Measurements from ENCODE around the gene RALGPS2.

The RALGPS2 gene

GRCh38 chr1:178724728-178725465, at the start of gene RALGPS2:
RALGPS2 (plus strand) TSS chr1:178725244; CDS start chr1:178776765, 51,521 bp downstream.
- H3K4me1 Mint-ChIP-seq = peaks cover 32% of the 10 kb centered on the region
- no peaks in the 10 kb centered on the region for H3K9me3 Mint-ChIP-seq
- no peak for TF ChIP-seq CTCF (IDR thresholded peaks at IDR 0.05; ENCODE audit: unreplicated experiment in 3 of 3)
- peak within 1 kb of the TSS; percentile 83 to 93 (median 90) for H3K4me3 Mint-ChIP-seq
- no peaks in the 10 kb centered on the region for H3K27me3 Mint-ChIP-seq (ENCODE audit: low read depth)
- peak within 1 kb of the TSS; percentile 84 to 94 (median 90) for H3K27ac Mint-ChIP-seq
- H3K36me3 Mint-ChIP-seq (ENCODE audit: low read depth) = peaks cover 7% of the 10 kb centered on the region

- no peaks in the 10 kb centered on the region for H3K36me3 Mint-ChIP-seq (ENCODE audit: low read depth)
- no peaks in the 10 kb centered on the region for H3K4me1 Mint-ChIP-seq
- no peaks in the 10 kb centered on the region for H3K27me3 Mint-ChIP-seq (ENCODE audit: low read depth)
- H3K27ac Mint-ChIP-seq = no peak overlapping the region
- TF ChIP-seq CTCF (IDR thresholded peaks at IDR 0.05; ENCODE audit: unreplicated experiment in 3 of 3) = no peak
- no peak overlapping the region for H3K4me3 Mint-ChIP-seq
- H3K9me3 Mint-ChIP-seq = peaks cover 2% of the 10 kb centered on the region
Observed at GRCh38 chr1:178679237-178679636, 45.8 kb upstream of the RALGPS2 start.

GRCh38 chr1:178682429-178682828, 42.6 kb upstream of the RALGPS2 start:
- H3K27me3 Mint-ChIP-seq (ENCODE audit: low read depth) = no peaks in the 10 kb centered on the region
- H3K4me1 Mint-ChIP-seq = no peaks in the 10 kb centered on the region
- no peaks in the 10 kb centered on the region for H3K36me3 Mint-ChIP-seq (ENCODE audit: low read depth)
- no peak overlapping the region for H3K27ac Mint-ChIP-seq
- no peak overlapping the region for H3K4me3 Mint-ChIP-seq
- TF ChIP-seq CTCF (IDR thresholded peaks at IDR 0.05; ENCODE audit: unreplicated experiment in 3 of 3) = no peak
- H3K9me3 Mint-ChIP-seq = no peaks in the 10 kb centered on the region

GRCh38 chr1:178682886-178683285, 42.2 kb upstream of the RALGPS2 start:
- H3K27ac Mint-ChIP-seq = no peak overlapping the region

GRCh38 chr1:178683291-178683690, 41.8 kb upstream of the RALGPS2 start:
- Mint-ChIP-seq H3K4me1 (no peaks in the 10 kb centered on the region), H3K27ac (no peak overlapping the region), H3K36me3 (ENCODE audit: low read depth) (no peaks in the 10 kb centered on the region), H3K27me3 (ENCODE audit: low read depth) (no peaks in the 10 kb centered on the region), H3K9me3 (no peaks in the 10 kb centered on the region), H3K4me3 (no peak overlapping the region)
- TF ChIP-seq CTCF (IDR thresholded peaks at IDR 0.05; ENCODE audit: unreplicated experiment in 3 of 3) = no peak

More at GRCh38 chr1:178682886-178683285, 42.2 kb upstream of the RALGPS2 start:
- Mint-ChIP-seq H3K4me1 (no peaks in the 10 kb centered on the region), H3K27me3 (ENCODE audit: low read depth) (no peaks in the 10 kb centered on the region), H3K4me3 (no peak overlapping the region), H3K36me3 (ENCODE audit: low read depth) (no peaks in the 10 kb centered on the region), H3K9me3 (no peaks in the 10 kb centered on the region)
- TF ChIP-seq CTCF (IDR thresholded peaks at IDR 0.05; ENCODE audit: unreplicated experiment in 3 of 3) = no peak

- Mint-ChIP-seq H3K4me1 (no peaks in the 10 kb centered on the region), H3K4me3 (no peak overlapping the region), H3K36me3 (ENCODE audit: low read depth) (no peaks in the 10 kb centered on the region), H3K9me3 (no peaks in the 10 kb centered on the region), H3K27me3 (ENCODE audit: low read depth) (no peaks in the 10 kb centered on the region), H3K27ac (no peak overlapping the region)
- TF ChIP-seq CTCF (IDR thresholded peaks at IDR 0.05; ENCODE audit: unreplicated experiment in 3 of 3) = no peak
Observed at GRCh38 chr1:178684111-178684510, 40.9 kb upstream of the RALGPS2 start.
